Activated T-cell treated with anti-CD3 and anti-CD28 coated beads, Interleukin-2, amount 50 U/mL, for 72 hours (primary cell): ENCODE data around the gene ADCY2. TPM values are rescaled to one million over a fixed set of nuclear protein-coding genes. Genes with fewer than 3 reads are reported as not detected.

ENCODE experiments used
- ATAC-seq, 2 donors: fragments of 150-1000 bp; cut with Tn5 transposase; replicated peaks in 1 of 2; 2 replicates each; pipeline ENCODE4 v1.10.0; 2021; ENCODE audit warnings: moderate library complexity in 2 of 2, mild to moderate bottlenecking in 1 of 2
- DNase-seq, 2 donors: peaks; one replicate each; pipeline ENCODE4 v3.0.0; 2021 to 2022; ENCODE audit warnings: mixed read lengths in 1 of 2
- H3K27ac Mint-ChIP-seq: one replicate; pipeline ENCODE4 v1.8.0; 2022; ENCODE audit warnings: mild to moderate bottlenecking, moderate library complexity, mixed read lengths
- H3K27me3 Mint-ChIP-seq: one replicate; pipeline ENCODE4 v1.8.0; 2022; ENCODE audit warnings: low read depth, mixed read lengths
- H3K36me3 Mint-ChIP-seq, 2 donors: one replicate each; pipeline ENCODE4 v1.8.0; 2022; ENCODE audit warnings: mixed read lengths in 2 of 2, mild to moderate bottlenecking in 1 of 2; ENCODE audit not compliant: insufficient read depth in 2 of 2
- H3K4me1 Mint-ChIP-seq: one replicate; pipeline ENCODE4 v1.8.0; 2022; ENCODE audit warnings: low read depth, mixed read lengths
- H3K4me3 Mint-ChIP-seq, 2 donors: one replicate each; pipeline ENCODE4 v1.8.0; 2022; ENCODE audit warnings: mild to moderate bottlenecking in 2 of 2, mixed read lengths in 2 of 2, moderate library complexity in 2 of 2
- H3K9me3 Mint-ChIP-seq, 2 donors: one replicate each; pipeline ENCODE4 v1.8.0; 2022; ENCODE audit warnings: mixed read lengths in 2 of 2
- total RNA-seq, 2 donors: library from RNA; stranded (reverse); gene quantifications; one replicate each; pipeline ENCODE4 v1.2.3, GENCODE V29; 2022

The ADCY2 gene
- total RNA-seq, 2 donors from 2014 or later = not detected

DNA sequence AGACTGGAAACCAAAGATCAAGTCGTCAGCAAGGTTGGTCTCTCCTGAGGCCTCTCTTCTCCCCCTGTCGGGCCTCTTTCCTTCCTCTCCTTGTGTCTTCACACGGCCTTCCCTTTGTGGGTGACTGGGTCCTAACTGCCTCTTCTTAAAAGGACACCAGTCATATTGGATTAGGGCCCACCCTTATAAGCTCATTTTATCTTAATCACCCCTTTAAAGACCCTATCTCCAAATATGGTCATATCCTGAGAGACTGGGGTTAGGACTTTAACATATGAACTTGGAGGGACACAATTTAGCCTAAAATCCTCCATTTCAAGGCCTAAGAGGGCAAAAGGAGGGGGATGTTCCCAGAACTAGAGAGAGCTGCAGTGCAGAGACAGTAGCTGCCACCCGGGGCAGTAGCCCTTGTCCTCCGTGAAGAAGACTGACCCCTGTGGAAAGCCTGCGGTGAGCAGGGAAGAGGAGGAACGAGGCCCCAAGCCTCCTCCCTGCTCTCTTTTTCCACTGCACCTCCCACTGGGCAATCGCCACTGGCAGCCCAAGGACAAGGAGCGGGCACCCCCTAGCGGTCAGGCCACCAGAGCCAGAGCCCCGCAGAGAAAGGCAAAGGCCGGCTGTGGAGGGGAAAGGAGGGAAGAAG lies 420.1 kb downstream of the ADCY2 start:
- ATAC-seq (peak; percentile 80 to 84), DNase-seq (peak; percentile 72)
- Mint-ChIP-seq H3K4me1 (no peaks in the 10 kb centered on the region), H3K27me3 (peaks cover 46% of the 10 kb centered on the region), H3K4me3 (no peak overlapping the region), H3K9me3 (no peaks in the 10 kb centered on the region), H3K36me3 (no peaks in the 10 kb centered on the region), H3K27ac (no peak overlapping the region)

DNA sequence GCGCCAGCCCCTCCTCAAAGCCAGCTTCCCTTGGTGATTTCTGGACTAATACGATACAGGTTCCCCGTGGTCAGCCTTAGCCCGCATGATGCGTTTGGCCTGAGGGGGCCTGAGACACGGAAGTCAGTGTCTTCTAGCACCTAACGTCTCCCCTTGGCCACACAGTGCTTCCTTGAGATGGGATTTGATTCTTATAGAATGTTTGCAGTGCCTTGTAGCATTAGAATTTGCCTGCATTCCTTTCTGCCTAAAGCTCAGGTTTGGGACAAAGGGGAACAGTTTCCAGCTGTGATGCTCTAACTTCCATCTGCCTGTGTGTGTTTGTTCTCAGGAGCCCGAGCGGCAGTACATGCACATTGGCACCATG lies 420.6 kb downstream of the ADCY2 start:
- H3K27ac Mint-ChIP-seq = no peak overlapping the region
- peaks cover 47% of the 10 kb centered on the region for H3K27me3 Mint-ChIP-seq
- H3K4me1 Mint-ChIP-seq = peaks cover 1% of the 10 kb centered on the region
- ATAC-seq (peak in 1 of 2 donors; percentile 27), DNase-seq (no peak)
- H3K4me3 Mint-ChIP-seq = no peak overlapping the region
- H3K36me3 Mint-ChIP-seq = no peaks in the 10 kb centered on the region
- no peaks in the 10 kb centered on the region for H3K9me3 Mint-ChIP-seq

DNA sequence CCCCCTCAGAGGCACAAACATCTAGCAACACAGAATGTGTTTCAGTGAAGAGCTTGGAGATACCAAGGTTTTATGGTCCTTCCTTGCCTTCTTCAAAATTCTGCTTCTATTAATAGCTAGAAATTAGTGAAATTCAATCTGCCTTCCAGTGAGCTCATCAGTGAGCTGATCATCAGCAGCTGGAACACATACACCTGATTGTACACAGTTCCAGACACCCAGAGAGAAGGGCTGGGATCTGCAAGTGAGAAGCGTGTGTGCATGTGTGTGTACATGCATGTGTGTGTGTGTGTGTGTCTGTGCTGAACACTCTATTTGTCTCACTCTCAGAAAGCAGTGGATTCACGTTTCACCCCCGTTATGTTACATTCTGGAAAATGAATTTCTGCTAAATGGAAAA lies 426.5 kb downstream of the ADCY2 start:
- DNase-seq (no peak), ATAC-seq (no peak)
- Mint-ChIP-seq H3K36me3 (no peaks in the 10 kb centered on the region), H3K4me1 (peaks cover 6% of the 10 kb centered on the region), H3K27me3 (peaks cover 26% of the 10 kb centered on the region), H3K4me3 (no peak overlapping the region), H3K27ac (no peak overlapping the region), H3K9me3 (no peaks in the 10 kb centered on the region)

DNA sequence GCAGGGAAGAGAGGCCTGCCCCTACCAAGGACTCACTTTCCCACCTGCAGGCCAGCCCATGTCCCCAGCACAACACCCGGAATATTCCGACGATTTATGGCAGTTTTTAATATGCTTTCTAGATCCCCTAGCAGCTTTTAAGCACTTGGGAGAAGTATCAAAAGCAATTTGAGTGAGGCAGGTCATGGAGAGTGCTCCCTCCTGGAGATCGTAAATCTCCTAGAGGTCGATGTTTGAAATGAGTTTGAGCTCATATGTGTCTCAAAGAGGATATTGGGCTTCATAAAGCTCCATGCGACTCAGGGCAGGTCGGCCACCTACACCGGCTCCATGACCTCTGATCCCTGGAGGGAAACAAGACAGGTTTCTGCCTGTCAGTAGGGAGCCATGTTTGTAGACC lies 427.7 kb downstream of the ADCY2 start:
- DNase-seq (no peak), ATAC-seq (no peak)
- Mint-ChIP-seq H3K27ac (no peak overlapping the region), H3K9me3 (no peaks in the 10 kb centered on the region), H3K27me3 (peaks cover 26% of the 10 kb centered on the region), H3K4me3 (no peak overlapping the region), H3K4me1 (peaks cover 6% of the 10 kb centered on the region), H3K36me3 (no peaks in the 10 kb centered on the region)

DNA sequence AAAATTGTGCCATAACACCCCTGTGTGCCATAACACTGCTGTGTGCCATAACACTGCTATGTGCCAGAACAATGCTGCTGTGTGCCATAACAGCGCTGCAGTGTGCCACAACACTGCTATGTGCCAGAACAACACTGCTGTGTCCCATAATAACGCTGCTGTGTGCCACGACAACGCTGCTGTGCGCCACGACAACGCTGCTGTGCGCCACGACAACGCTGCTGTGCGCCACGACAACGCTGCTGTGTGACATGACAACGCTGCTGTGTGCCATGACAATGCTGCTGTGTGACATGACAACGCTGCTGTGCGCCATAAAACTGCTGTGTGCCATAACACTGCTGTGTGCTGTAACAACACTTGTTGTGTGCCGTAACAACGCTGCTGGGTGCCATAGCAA lies 429.1 kb downstream of the ADCY2 start:
- no peak overlapping the region for H3K27ac Mint-ChIP-seq
- no peak for DNase-seq
- peaks cover 6% of the 10 kb centered on the region for H3K4me1 Mint-ChIP-seq
- H3K36me3 Mint-ChIP-seq = no peaks in the 10 kb centered on the region
- no peak for ATAC-seq
- H3K27me3 Mint-ChIP-seq = peaks cover 19% of the 10 kb centered on the region
- no peaks in the 10 kb centered on the region for H3K9me3 Mint-ChIP-seq
- H3K4me3 Mint-ChIP-seq = no peak overlapping the region

DNA sequence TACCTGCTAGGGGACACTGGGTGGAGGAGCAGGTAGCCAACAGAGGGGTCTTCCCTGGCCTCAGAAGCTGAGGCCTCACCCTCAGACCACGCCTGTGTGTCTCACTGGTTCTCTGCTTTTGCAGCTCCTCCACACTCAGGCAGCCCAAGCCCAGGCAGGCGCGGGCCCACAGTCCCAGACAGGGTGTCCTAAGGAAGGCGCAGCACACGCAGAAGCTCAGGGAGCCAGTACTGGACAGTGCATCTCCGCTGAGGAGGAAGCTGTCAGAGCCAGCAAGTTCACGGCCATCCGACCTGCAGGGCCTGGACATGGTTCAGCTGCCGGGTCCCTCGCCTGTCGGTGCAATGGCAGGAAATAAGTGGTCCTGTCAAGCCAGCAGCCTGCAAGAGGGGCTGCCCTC lies 429.7 kb downstream of the ADCY2 start:
- H3K4me1 Mint-ChIP-seq = peaks cover 6% of the 10 kb centered on the region
- H3K27ac Mint-ChIP-seq = no peak overlapping the region
- no peaks in the 10 kb centered on the region for H3K36me3 Mint-ChIP-seq
- H3K27me3 Mint-ChIP-seq = peaks cover 19% of the 10 kb centered on the region
- no peak overlapping the region for H3K4me3 Mint-ChIP-seq
- H3K9me3 Mint-ChIP-seq = no peaks in the 10 kb centered on the region
- DNase-seq (no peak), ATAC-seq (no peak)

DNA sequence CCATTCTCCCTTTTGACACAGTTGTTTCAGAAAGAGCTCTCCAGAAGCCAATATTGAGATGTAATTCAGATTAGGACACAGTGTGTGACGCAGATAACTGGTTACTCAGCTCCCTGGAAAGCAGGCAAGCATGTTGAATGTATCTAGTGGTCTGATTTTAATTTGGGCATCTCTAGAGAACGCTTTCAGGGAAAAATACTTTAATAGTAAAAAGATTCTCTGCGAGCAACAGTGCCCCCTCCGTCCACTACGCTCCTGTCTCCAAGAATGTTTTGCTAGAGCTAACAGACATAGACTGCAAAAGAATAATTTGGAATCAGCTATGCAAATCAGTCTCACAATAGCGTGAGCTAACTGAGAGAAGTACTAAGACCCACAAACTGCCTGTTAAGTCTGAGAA lies 431.7 kb downstream of the ADCY2 start:
- Mint-ChIP-seq H3K9me3 (no peaks in the 10 kb centered on the region), H3K27ac (no peak overlapping the region), H3K36me3 (no peaks in the 10 kb centered on the region), H3K4me1 (no peaks in the 10 kb centered on the region), H3K27me3 (peaks cover 11% of the 10 kb centered on the region), H3K4me3 (no peak overlapping the region)
- DNase-seq (no peak), ATAC-seq (no peak)

DNA sequence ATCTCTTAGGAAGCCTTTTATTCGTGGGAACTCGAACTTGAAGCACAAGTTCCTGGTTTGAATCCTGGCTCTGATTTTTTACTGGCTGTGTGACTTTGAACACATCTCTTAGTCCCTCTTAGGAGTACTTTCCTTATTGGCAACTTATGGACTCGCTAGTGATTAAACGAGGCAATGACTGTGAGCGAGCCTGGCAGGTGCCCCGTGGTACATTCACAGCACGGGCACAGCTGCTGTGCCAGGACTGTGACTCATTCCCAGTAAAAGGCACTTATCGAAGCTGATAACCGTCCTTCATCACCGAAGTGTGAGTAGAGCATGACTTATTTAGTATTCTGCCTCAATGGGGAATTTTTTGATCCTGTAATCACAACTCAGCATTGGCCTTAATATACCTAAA lies 432.3 kb downstream of the ADCY2 start:
- no peak for DNase-seq
- Mint-ChIP-seq H3K4me3 (no peak overlapping the region), H3K27ac (no peak overlapping the region), H3K9me3 (no peaks in the 10 kb centered on the region), H3K4me1 (no peaks in the 10 kb centered on the region), H3K27me3 (peaks cover 11% of the 10 kb centered on the region), H3K36me3 (no peaks in the 10 kb centered on the region)
- ATAC-seq = no peak

DNA sequence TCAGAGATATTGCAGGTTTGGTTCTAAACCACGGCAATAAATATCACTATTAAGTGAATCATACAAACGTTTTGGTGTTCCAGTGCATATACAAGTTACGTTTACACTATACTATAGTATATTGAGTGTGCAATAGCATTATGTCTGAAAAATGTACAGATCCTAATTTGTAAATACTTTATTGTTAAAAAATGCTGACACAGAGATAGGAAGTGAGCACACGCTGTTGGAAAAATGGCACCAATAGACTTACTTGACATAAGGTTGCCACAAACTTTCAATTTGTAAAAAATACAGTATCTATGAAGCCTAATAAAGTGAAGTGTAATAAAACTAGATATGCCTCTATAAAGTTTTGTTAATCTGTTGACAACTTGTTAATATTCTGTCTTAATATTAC lies 439.0 kb downstream of the ADCY2 start:
- DNase-seq (no peak), ATAC-seq (no peak)
- Mint-ChIP-seq H3K4me3 (no peak overlapping the region), H3K27ac (no peak overlapping the region), H3K36me3 (no peaks in the 10 kb centered on the region), H3K27me3 (peaks cover 8% of the 10 kb centered on the region), H3K4me1 (no peaks in the 10 kb centered on the region), H3K9me3 (peaks cover 0 to 2% of the 10 kb centered on the region in 2 donors)

DNA sequence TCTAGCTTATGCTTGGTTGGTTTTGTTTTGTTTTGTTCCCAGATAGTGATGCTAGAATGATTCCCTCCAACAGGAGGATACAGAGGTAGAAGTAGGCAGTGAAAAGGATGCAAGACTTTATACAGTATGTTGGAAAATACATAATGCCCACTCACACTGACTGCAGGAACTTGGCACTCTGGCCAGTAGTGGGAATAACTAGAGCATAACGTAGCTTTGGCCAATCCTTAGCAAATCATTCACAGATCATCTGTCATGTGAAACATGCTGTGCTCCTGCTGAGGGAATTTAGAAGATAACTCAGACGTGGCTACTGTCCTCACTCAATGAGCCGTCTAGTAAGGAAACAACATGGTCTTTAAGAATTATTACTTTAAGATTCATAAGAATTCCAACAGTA lies 441.5 kb downstream of the ADCY2 start:
- Mint-ChIP-seq H3K27me3 (peaks cover 9% of the 10 kb centered on the region), H3K27ac (no peak overlapping the region), H3K36me3 (no peaks in the 10 kb centered on the region), H3K4me1 (no peaks in the 10 kb centered on the region), H3K9me3 (peaks cover 0 to 2% of the 10 kb centered on the region in 2 donors), H3K4me3 (no peak overlapping the region)
- ATAC-seq (no peak), DNase-seq (no peak)

DNA sequence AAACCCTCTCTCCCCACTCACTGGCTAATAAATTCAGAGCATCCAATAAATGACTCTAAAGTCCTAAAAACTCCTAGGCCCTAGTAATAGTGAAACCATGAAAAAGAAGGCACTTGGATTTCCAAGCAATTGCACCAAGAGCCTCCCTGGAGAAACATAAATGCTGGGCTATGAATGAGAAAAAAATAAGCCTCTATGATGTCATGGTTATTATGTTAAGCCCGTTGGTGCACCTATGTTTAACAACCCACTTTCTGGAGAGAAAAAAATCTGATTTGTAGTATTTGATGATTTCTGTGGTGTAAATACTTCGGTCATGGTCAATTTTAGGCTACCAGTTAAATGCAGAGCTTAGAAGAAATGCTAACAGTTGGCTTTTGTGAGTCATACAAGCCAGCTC lies 446.6 kb downstream of the ADCY2 start:
- H3K27me3 Mint-ChIP-seq = peaks cover 43% of the 10 kb centered on the region
- no peak overlapping the region for H3K27ac Mint-ChIP-seq
- no peaks in the 10 kb centered on the region for H3K36me3 Mint-ChIP-seq
- no peak for ATAC-seq
- H3K4me3 Mint-ChIP-seq = no peak overlapping the region
- peaks cover 0 to 2% of the 10 kb centered on the region in 2 donors for H3K9me3 Mint-ChIP-seq
- H3K4me1 Mint-ChIP-seq = no peaks in the 10 kb centered on the region
- no peak for DNase-seq

DNA sequence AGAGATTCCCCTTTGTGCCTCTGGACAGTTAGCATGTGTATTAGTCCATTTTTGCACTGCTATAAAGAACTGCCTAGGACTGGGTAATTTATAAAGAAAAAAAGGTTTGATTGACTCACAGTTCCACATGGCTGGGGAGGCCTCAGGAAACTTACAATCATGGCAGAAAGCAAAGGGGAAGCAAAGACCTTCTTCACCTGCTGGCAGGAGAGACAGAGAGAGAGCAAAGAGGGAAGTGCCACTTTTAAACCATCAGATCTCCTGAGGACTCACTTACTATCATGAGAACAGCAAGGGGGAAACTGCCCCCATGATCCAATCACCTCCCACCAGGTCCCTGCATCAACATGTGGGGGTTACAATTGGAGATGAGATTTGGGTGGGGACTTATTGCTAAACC lies 449.0 kb downstream of the ADCY2 start:
- Mint-ChIP-seq H3K36me3 (no peaks in the 10 kb centered on the region), H3K4me3 (no peak overlapping the region), H3K9me3 (no peaks in the 10 kb centered on the region), H3K4me1 (peaks cover 2% of the 10 kb centered on the region), H3K27ac (no peak overlapping the region), H3K27me3 (peaks cover 49% of the 10 kb centered on the region)
- no peak for ATAC-seq
- no peak for DNase-seq

DNA sequence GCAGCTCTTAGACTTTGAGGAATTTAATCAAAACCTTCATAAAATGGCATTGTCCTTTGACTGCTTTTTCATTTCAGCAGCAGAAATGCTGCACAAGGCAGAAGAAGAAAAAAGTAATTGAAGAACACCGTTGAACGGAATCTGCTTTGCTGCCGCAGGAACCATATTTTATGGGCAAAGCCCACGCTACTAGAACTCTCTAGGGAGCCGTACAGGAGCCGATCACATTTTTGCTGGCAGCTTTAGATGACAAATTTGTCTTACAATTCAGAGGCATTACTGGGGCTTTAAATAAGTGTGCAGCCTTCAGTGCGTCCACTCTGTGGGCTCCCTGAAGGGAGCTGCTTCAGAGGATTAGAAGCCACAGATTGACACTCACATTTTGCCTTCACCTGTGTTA lies 449.6 kb downstream of the ADCY2 start:
- Mint-ChIP-seq H3K36me3 (no peaks in the 10 kb centered on the region), H3K27me3 (peaks cover 49% of the 10 kb centered on the region), H3K9me3 (no peaks in the 10 kb centered on the region), H3K27ac (no peak overlapping the region), H3K4me1 (peaks cover 5% of the 10 kb centered on the region), H3K4me3 (no peak overlapping the region)
- no peak for ATAC-seq
- DNase-seq = no peak

DNA sequence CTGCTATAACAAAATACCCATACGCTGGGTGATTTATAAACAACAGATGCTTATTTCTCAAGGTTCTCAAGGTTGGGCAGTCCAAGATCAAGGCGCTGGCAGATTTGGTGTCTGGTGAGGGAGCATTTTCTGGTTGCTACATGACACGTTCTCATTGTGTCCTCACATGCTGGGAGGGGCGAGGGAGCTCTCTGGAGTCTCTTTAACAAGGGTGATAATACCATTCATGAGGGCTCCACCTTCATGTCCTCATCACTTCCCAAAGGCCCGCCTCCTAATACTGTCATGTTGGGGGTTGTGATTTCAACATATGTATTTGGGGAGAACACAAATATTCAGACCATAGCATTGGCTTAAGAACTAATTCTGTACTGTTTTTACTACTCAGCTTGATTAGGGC lies 450.4 kb downstream of the ADCY2 start:
- no peak for DNase-seq
- Mint-ChIP-seq H3K4me1 (peaks cover 5% of the 10 kb centered on the region), H3K27ac (no peak overlapping the region), H3K9me3 (no peaks in the 10 kb centered on the region), H3K36me3 (peaks cover 0 to 3% of the 10 kb centered on the region in 2 donors), H3K27me3 (peaks cover 53% of the 10 kb centered on the region), H3K4me3 (no peak overlapping the region)
- no peak for ATAC-seq
